ENCODE data around the gene ANKH. TPM values are rescaled to one million over a fixed set of nuclear protein-coding genes. Genes with fewer than 3 reads are reported as not detected.

Gene ANKH
- total RNA-seq, 1 donor from 2014 or later = 39.1 TPM

- Mint-ChIP-seq H3K36me3 (no peaks in the 10 kb centered on the region), H3K27ac (peak overlapping the region; percentile 26), H3K4me1 (peaks cover 26% of the 10 kb centered on the region), H3K9me3 (no peaks in the 10 kb centered on the region), H3K27me3 (ENCODE audit: low read depth) (peaks cover 24% of the 10 kb centered on the region), H3K4me3 (peak overlapping the region; percentile 77)
- TF ChIP-seq CTCF (IDR thresholded peaks at IDR 0.05; ENCODE audit: unreplicated experiment) = no peak
- no peak for DNase-seq (ENCODE audit: low spot score in 2 of 2, unreplicated experiment in 2 of 2)
Measured at GRCh38 chr5:14869668-14870164, 1.9 kb downstream of the ANKH start.

GRCh38 chr5:14869233-14869632 is 2.3 kb downstream of the ANKH start:
- no peak for DNase-seq (ENCODE audit: low spot score in 2 of 2, unreplicated experiment in 2 of 2)
- TF ChIP-seq CTCF (IDR thresholded peaks at IDR 0.05; ENCODE audit: unreplicated experiment) = no peak
- Mint-ChIP-seq H3K27me3 (ENCODE audit: low read depth) (peaks cover 24% of the 10 kb centered on the region), H3K4me1 (peaks cover 26% of the 10 kb centered on the region), H3K9me3 (no peaks in the 10 kb centered on the region), H3K27ac (no peak overlapping the region), H3K4me3 (no peak overlapping the region), H3K36me3 (no peaks in the 10 kb centered on the region)

GRCh38 chr5:14868771-14869170 is 2.8 kb downstream of the ANKH start:
- Mint-ChIP-seq H3K4me3 (no peak overlapping the region), H3K9me3 (no peaks in the 10 kb centered on the region), H3K36me3 (no peaks in the 10 kb centered on the region), H3K4me1 (peaks cover 26% of the 10 kb centered on the region), H3K27ac (no peak overlapping the region), H3K27me3 (ENCODE audit: low read depth) (peaks cover 24% of the 10 kb centered on the region)
- TF ChIP-seq CTCF (IDR thresholded peaks at IDR 0.05; ENCODE audit: unreplicated experiment) = no peak
- DNase-seq (ENCODE audit: low spot score in 2 of 2, unreplicated experiment in 2 of 2) = no peak

GRCh38 chr5:14864181-14864812 is 7.3 kb downstream of the ANKH start:
- DNase-seq (ENCODE audit: low spot score in 2 of 2, unreplicated experiment in 2 of 2) = no peak
- Mint-ChIP-seq H3K27me3 (ENCODE audit: low read depth) (peaks cover 8% of the 10 kb centered on the region), H3K4me3 (no peak overlapping the region), H3K36me3 (no peaks in the 10 kb centered on the region), H3K9me3 (no peaks in the 10 kb centered on the region), H3K27ac (no peak overlapping the region), H3K4me1 (peaks cover 9% of the 10 kb centered on the region)
- no peak for TF ChIP-seq CTCF (IDR thresholded peaks at IDR 0.05; ENCODE audit: unreplicated experiment)

GRCh38 chr5:14863105-14863504 is 8.5 kb downstream of the ANKH start:
- H3K4me1 Mint-ChIP-seq = peaks cover 2% of the 10 kb centered on the region
- DNase-seq (ENCODE audit: low spot score in 2 of 2, unreplicated experiment in 2 of 2) = no peak
- H3K9me3 Mint-ChIP-seq = no peaks in the 10 kb centered on the region
- peaks cover 2% of the 10 kb centered on the region for H3K27me3 Mint-ChIP-seq (ENCODE audit: low read depth)
- TF ChIP-seq CTCF (IDR thresholded peaks at IDR 0.05; ENCODE audit: unreplicated experiment) = no peak
- no peaks in the 10 kb centered on the region for H3K36me3 Mint-ChIP-seq
- no peak overlapping the region for H3K27ac Mint-ChIP-seq
- H3K4me3 Mint-ChIP-seq = no peak overlapping the region
